ENCODE measurements around the gene CLNK.

Gene CLNK

GRCh38 chr4:10673817-10674369 lies 10.7 kb downstream of the CLNK start:
- DNase-seq (ENCODE audit: low read depth): no peak
- no peak for TF ChIP-seq CTCF (conservative IDR thresholded peaks at IDR 0.05; ENCODE audit: low read depth, low read length)
- H3K4me3 ChIP-seq (ENCODE audit: low read length): no peak overlapping the region

GRCh38 chr4:10672379-10672778 lies 12.2 kb downstream of the CLNK start:
- DNase-seq (ENCODE audit: low read depth): no peak
- H3K4me3 ChIP-seq (ENCODE audit: low read length): no peak overlapping the region
- no peak for TF ChIP-seq CTCF (conservative IDR thresholded peaks at IDR 0.05; ENCODE audit: low read depth, low read length)

- no peak for DNase-seq (ENCODE audit: low read depth)
- H3K4me3 ChIP-seq (ENCODE audit: low read length): no peak overlapping the region
- no peak for TF ChIP-seq CTCF (conservative IDR thresholded peaks at IDR 0.05; ENCODE audit: low read depth, low read length)
Measured at GRCh38 chr4:10671799-10672198, 12.8 kb downstream of the CLNK start.

GRCh38 chr4:10671366-10671765 lies 13.2 kb downstream of the CLNK start:
- no peak for TF ChIP-seq CTCF (conservative IDR thresholded peaks at IDR 0.05; ENCODE audit: low read depth, low read length)
- DNase-seq (ENCODE audit: low read depth): no peak
- H3K4me3 ChIP-seq (ENCODE audit: low read length): no peak overlapping the region

- no peak for TF ChIP-seq CTCF (conservative IDR thresholded peaks at IDR 0.05; ENCODE audit: low read depth, low read length)
- DNase-seq (ENCODE audit: low read depth): no peak
- no peak overlapping the region for H3K4me3 ChIP-seq (ENCODE audit: low read length)
Measured at GRCh38 chr4:10670321-10670720, 14.2 kb downstream of the CLNK start.

GRCh38 chr4:10667701-10668326 lies 16.8 kb downstream of the CLNK start:
- DNase-seq (ENCODE audit: low read depth): no peak
- no peak overlapping the region for H3K4me3 ChIP-seq (ENCODE audit: low read length)
- TF ChIP-seq CTCF (conservative IDR thresholded peaks at IDR 0.05; ENCODE audit: low read depth, low read length): no peak

GRCh38 chr4:10666616-10667015 lies 18.0 kb downstream of the CLNK start:
- TF ChIP-seq CTCF (conservative IDR thresholded peaks at IDR 0.05; ENCODE audit: low read depth, low read length): no peak
- no peak overlapping the region for H3K4me3 ChIP-seq (ENCODE audit: low read length)
- DNase-seq (ENCODE audit: low read depth): no peak
